GM12801 (cell line): Measurements from ENCODE around the gene GOLM1.

ENCODE experiments used
- TF ChIP-seq, protein P1 (sequence below): IDR thresholded peaks from one replicate; pipeline ENCODE4 v1.5.1; 2011; ENCODE audit warnings: control low read depth; ENCODE audit not compliant: insufficient read length; ENCODE audit errors: extremely low read depth

The GOLM1 gene

DNA sequence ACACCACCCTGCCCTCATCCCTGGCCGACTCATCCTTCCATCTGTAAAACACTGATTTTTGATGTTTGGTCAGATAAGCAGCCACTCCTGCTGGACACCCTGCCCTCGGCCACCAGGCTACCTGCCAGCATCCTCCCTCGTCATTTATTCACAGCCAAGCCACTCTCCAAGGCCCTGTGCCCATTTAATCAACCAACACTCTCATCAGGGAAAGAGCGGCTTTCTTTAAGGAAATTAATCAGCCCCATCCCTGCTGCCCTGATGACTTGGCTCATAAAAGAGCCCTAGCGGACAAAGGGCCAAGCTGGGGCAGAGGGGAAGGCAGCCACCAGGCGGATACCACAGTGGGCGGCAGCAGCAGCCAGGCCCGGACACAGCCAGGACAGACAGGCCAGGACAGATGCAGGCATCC is 52.4 kb downstream of the GOLM1 start:
- TF ChIP-seq, protein P1, sequence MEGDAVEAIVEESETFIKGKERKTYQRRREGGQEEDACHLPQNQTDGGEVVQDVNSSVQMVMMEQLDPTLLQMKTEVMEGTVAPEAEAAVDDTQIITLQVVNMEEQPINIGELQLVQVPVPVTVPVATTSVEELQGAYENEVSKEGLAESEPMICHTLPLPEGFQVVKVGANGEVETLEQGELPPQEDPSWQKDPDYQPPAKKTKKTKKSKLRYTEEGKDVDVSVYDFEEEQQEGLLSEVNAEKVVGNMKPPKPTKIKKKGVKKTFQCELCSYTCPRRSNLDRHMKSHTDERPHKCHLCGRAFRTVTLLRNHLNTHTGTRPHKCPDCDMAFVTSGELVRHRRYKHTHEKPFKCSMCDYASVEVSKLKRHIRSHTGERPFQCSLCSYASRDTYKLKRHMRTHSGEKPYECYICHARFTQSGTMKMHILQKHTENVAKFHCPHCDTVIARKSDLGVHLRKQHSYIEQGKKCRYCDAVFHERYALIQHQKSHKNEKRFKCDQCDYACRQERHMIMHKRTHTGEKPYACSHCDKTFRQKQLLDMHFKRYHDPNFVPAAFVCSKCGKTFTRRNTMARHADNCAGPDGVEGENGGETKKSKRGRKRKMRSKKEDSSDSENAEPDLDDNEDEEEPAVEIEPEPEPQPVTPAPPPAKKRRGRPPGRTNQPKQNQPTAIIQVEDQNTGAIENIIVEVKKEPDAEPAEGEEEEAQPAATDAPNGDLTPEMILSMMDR: no peak

DNA sequence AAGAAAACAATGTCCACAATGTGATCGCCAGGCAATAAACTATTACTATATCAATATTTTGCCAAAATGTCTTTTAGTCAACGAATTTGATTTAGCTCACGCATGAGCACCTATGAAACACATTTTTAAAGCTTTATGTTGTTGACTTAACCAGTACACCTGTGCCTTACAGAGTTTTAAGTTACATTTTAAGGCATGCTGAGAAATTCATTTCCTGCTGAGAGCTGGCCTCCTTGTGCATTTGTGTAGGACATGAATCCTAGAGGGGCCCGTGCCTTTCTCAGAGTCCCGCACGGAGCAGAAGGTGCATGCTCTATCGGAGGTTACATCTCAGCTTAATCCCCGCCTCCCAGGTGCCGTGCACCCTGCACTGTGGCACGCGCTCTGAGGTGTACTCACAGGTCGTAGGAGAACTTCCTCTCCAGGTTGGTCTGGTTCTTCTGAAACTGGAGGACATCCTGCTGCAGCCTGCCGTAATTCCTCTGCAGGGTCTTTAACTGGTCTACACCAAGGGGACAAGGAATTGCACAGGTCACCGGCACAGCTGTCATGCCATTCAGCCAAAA is 53.2 kb downstream of the GOLM1 start:
- TF ChIP-seq, protein P1: no peak

DNA sequence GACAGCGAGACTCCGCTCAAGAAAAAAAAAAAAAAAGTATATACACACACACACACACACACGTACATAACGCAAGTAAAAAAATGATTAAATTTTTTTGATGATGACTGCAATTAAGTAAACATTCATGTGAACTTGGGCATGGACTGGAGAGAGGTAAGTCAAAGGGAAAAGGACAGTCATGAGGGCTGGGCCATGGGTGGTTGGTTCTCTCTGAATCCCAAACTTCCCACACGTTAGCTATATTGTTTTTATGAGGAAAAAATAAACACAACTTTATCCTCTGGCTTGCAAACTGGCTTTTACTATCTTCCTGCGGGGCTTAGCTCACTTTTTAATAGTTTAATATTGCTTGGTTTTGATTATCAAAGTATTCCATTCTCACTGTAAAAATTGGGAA is 53.7 kb downstream of the GOLM1 start:
- TF ChIP-seq, protein P1: no peak

DNA sequence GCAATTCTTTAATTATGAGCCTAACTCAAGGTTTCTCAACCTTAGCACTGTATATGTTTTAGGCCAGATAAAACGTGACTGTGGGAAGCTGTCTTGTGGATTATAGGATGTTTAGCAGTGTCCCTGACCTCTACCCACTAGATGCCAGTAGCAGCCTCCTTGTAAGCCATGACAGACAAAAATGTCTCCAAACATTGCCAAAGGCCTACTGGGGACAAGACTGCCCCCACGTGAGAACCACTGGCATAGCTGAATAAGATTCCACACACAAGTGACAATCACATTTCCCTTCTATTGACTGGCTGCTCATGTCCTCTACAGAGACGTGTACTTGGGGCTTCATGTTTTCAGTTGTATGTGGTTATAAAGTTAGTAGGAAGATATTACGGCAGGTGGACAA is 55.4 kb downstream of the GOLM1 start:
- TF ChIP-seq, protein P1: no peak

DNA sequence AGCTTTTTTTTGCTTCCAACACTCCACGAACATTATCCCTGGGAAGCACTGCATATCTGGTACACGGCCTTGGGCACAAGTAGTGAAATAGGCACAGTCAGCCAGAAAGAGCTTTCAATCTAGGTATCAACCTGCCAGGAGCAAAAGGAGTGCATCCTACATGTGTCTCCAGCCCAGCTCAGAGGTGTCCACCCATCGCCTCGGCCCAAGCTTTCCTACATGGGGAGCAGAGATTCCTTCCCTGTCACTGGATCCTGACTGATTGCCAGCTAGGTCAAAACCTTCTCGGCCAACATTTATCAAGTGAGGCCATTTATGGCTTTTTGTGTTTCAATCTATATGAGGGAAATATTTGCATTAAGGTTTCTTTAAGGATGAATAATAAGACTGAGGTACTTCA is 55.8 kb downstream of the GOLM1 start:
- TF ChIP-seq, protein P1: no peak

DNA sequence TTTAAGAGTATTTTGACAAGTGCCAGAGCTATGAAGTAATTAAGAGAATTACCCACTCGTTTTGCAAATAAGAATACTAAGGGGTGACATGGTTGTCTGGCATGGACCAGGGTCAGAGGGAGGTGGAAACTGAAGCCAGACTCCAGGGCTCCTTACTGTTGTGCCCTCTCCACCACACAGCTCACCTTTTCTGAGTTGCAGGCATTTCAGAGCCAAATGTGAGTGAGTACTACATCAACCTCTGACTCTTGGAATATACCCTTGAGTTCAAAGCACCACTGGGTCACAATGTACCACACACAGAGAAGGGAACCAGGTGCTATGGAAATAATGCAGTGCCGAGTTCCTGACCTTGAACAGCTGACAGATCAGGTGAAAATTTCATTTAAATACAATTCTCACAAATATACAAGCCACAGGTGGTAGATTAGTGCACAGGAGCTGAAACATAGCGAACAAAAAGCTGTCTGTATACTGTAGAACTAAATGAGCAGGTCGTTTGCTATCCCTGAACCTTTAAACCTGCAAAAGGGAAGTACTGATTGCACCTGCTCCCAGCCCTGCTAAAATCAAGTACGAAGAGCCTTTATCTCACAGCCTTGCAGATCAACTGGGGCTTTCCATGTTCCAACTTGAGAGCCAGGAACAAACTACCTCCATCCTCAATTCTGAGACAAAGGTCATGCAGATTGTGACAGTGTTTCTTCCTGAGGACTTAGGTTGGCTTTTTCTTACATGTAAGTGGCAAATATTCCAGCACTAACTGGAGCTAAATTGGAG is 57.0 kb downstream of the GOLM1 start:
- TF ChIP-seq, protein P1: no peak

DNA sequence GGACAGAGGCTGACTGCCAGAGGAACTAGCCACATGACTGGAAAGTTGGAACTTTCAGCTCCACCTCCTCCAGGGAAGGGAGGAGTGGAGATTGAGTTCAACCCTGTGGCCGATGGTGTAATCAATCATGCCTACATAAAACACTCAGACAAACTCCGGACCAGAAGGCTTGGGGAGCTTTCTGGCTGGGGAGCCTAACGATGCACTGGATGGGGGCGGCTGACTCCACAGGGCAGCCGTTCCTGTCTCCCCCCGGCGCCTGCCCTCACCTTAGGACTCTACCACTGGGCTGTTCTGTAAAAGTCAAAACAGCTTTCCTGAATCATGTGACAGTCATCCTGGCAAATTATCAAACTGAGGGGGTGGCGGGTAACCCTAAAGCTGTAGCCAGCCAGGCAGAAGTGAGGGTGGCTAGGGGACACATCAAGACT is 58.0 kb downstream of the GOLM1 start:
- TF ChIP-seq, protein P1: no peak
